HEK293 (cell line): ENCODE data around the gene SLC25A38.

Source experiments
- CTCF ChIP-seq: fragments of 450-650 bp; formaldehyde crosslinking; IDR thresholded peaks from 2 replicates; pipeline ENCODE4 v1.5.1; 2016; ENCODE audit warnings: missing biosample characterization, missing genetic modification characterization
- MEIS1 ChIP-seq: sonication (generic); formaldehyde crosslinking; IDR thresholded peaks from 2 replicates; pipeline ENCODE4 v1.8.1; 2022; ENCODE audit warnings: missing genetic modification reagents, mild to moderate bottlenecking, borderline replicate concordance
- PRDM10 ChIP-seq: fragments of 450-650 bp; formaldehyde crosslinking; IDR thresholded peaks from 2 replicates; pipeline ENCODE4 v1.5.1; 2016; ENCODE audit warnings: missing biosample characterization, missing genetic modification characterization
- PRDM4 ChIP-seq: fragments of 450-650 bp; formaldehyde crosslinking; IDR thresholded peaks from 2 replicates; pipeline ENCODE4 v1.5.1; 2017; ENCODE audit warnings: missing biosample characterization, missing genetic modification characterization
- YY1 ChIP-seq: fragments of 450-650 bp; formaldehyde crosslinking; IDR thresholded peaks from 2 replicates; pipeline ENCODE4 v1.5.1; 2018; ENCODE audit warnings: missing biosample characterization, missing genetic modification characterization
- ZEB2 ChIP-seq: fragments of 450-650 bp; formaldehyde crosslinking; IDR thresholded peaks from 2 replicates; pipeline ENCODE4 v1.5.1; 2016; ENCODE audit warnings: missing biosample characterization, missing genetic modification characterization
- ZNF16 ChIP-seq: fragments of 450-650 bp; formaldehyde crosslinking; IDR thresholded peaks from 2 replicates; pipeline ENCODE4 v1.5.1; 2016; ENCODE audit warnings: low read depth, missing biosample characterization, missing genetic modification characterization
- ZNF175 ChIP-seq: fragments of 450-650 bp; formaldehyde crosslinking; IDR thresholded peaks from 2 replicates; pipeline ENCODE4 v1.5.1; 2016; ENCODE audit warnings: missing biosample characterization, missing genetic modification characterization
- ZNF23 ChIP-seq: fragments of 450-650 bp; formaldehyde crosslinking; IDR thresholded peaks from 2 replicates; pipeline ENCODE4 v1.5.1; 2016; ENCODE audit warnings: missing biosample characterization, missing genetic modification characterization, borderline replicate concordance
- ZNF404 ChIP-seq: fragments of 450-650 bp; formaldehyde crosslinking; IDR thresholded peaks from 2 replicates; pipeline ENCODE4 v1.5.1; 2017; ENCODE audit warnings: missing biosample characterization, missing genetic modification characterization
- ZNF785 ChIP-seq: fragments of 450-650 bp; formaldehyde crosslinking; IDR thresholded peaks from 2 replicates; pipeline ENCODE4 v1.5.1; 2016; ENCODE audit warnings: missing biosample characterization, missing genetic modification characterization

- TF ChIP-seq ZNF785 (tag by site-specific recombination) (no peak), ZEB2 (tag by site-specific recombination) (no peak), ZNF175 (tag by site-specific recombination) (no peak), PRDM4 (tag by site-specific recombination) (no peak), ZNF23 (tag by site-specific recombination) (no peak), ZNF404 (tag by site-specific recombination) (no peak), MEIS1 (CRISPR knock-in tag) (no peak), PRDM10 (no peak), ZNF16 (tag by site-specific recombination) (no peak), CTCF (tag by site-specific recombination) (no peak), YY1 (tag by site-specific recombination) (no peak)
These were observed 35.6 kb upstream of the SLC25A38 start for GRCh38 chr3:39347586-39347876.
